BLaER1 treated with 17β-estradiol and CSF1 and Interleukin-3, amounts not matched to agents 10 nM and 100 nM (cell line): Measurements from ENCODE around the gene FBXO4.
A peak's percentile ranks its signal among the peaks of the same experiment; 100 is the strongest.

Experiments used
- H3K27ac ChIP-seq, 11 experiments: shearing (Covaris generic); formaldehyde crosslinking; 2 replicates each; pipeline ENCODE4 v1.8.1; 2022
- H3K27me3 ChIP-seq, 11 experiments: shearing (Covaris generic); formaldehyde crosslinking; 2 replicates each; pipeline ENCODE4 v1.8.1; 2022
- H3K36me3 ChIP-seq, 11 experiments: shearing (Covaris generic); formaldehyde crosslinking; 2 replicates each; pipeline ENCODE4 v1.8.1; 2022
- H3K4me1 ChIP-seq, 10 experiments: shearing (Covaris generic); formaldehyde crosslinking; 2 replicates each; pipeline ENCODE4 v1.8.1; 2022
- H3K4me2 ChIP-seq, 11 experiments: shearing (Covaris generic); formaldehyde crosslinking; 2 replicates each; pipeline ENCODE4 v1.8.1; 2022
- H3K4me3 ChIP-seq, 10 experiments: shearing (Covaris generic); formaldehyde crosslinking; 2 replicates each; pipeline ENCODE4 v1.8.1; 2022
- H3K9ac ChIP-seq, 11 experiments: shearing (Covaris generic); formaldehyde crosslinking; 2 replicates each; pipeline ENCODE4 v1.8.1; 2022
- H3K9me3 ChIP-seq, 11 experiments: shearing (Covaris generic); formaldehyde crosslinking; replicated peaks in 1 of 11; 2 replicates each; pipeline ENCODE4 v1.8.1; 2022
- H4K20me1 ChIP-seq, 11 experiments: shearing (Covaris generic); formaldehyde crosslinking; 2 replicates each; pipeline ENCODE4 v1.8.1; 2022
- Cebpa-rat ChIP-seq, 11 experiments: shearing (Covaris generic); IDR thresholded peaks; 2 replicates each; pipeline ENCODE4 v1.8.1; 2022

Gene FBXO4

GRCh38 chr5:41891066-41891707 lies 33.9 kb upstream of the FBXO4 start:
- no peaks in the 10 kb centered on the region for H3K36me3 ChIP-seq
- peaks cover 0 to under 1% (median 0%) of the 10 kb centered on the region in 11 experiments; a peak in 4 of 22 replicates for H3K9me3 ChIP-seq
- H3K9ac ChIP-seq, result no peak overlapping the region
- no peaks in the 10 kb centered on the region for H3K27me3 ChIP-seq
- H3K27ac ChIP-seq, result no peak overlapping the region
- no peak overlapping the region for H3K4me2 ChIP-seq
- no peak overlapping the region for H3K4me3 ChIP-seq
- TF ChIP-seq Cebpa-rat (IDR thresholded peaks at IDR 0.05), result no peak
- H4K20me1 ChIP-seq, result no peaks in the 10 kb centered on the region
- peaks cover 0 to 4% (median 0%) of the 10 kb centered on the region in 10 experiments; a peak in 2 of 20 replicates for H3K4me1 ChIP-seq

DNA sequence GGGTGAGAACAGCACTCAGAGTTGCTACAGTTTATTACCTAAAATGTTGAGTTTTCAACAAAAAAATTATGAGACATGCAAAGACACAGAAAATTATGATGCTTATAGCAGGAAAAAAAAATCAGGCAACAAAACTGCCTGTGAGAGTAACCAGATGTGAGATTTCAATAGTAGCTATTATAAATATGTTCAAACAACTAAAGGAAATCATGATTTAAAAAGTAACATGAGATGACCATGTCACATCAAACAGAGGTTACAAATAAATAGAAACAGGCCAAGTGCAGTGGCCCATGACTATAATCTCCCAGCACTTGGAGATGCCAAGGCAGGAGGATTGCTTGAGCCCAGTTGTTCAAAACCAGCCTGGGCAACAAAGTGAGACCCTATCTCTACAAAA lies 33.0 kb upstream of the FBXO4 start:
- no peak overlapping the region for H3K9ac ChIP-seq
- H3K4me3 ChIP-seq, result no peak overlapping the region
- H3K36me3 ChIP-seq, result no peaks in the 10 kb centered on the region
- H3K27ac ChIP-seq, result no peak overlapping the region
- no peaks in the 10 kb centered on the region for H4K20me1 ChIP-seq
- no peak for TF ChIP-seq Cebpa-rat (IDR thresholded peaks at IDR 0.05)
- no peaks in the 10 kb centered on the region for H3K9me3 ChIP-seq
- H3K4me2 ChIP-seq, result no peak overlapping the region
- H3K4me1 ChIP-seq, result peaks cover 0 to 10% (median 0%) of the 10 kb centered on the region in 10 experiments; a peak in 2 of 20 replicates
- no peaks in the 10 kb centered on the region for H3K27me3 ChIP-seq

- no peak overlapping the region for H3K4me3 ChIP-seq
- no peak overlapping the region for H3K4me2 ChIP-seq
- no peak overlapping the region for H3K9ac ChIP-seq
- H4K20me1 ChIP-seq, result no peaks in the 10 kb centered on the region
- H3K4me1 ChIP-seq, result peaks cover 0 to 10% (median 0%) of the 10 kb centered on the region in 10 experiments; a peak in 2 of 20 replicates
- H3K27ac ChIP-seq, result no peak overlapping the region
- no peaks in the 10 kb centered on the region for H3K9me3 ChIP-seq
- H3K27me3 ChIP-seq, result no peaks in the 10 kb centered on the region
- no peaks in the 10 kb centered on the region for H3K36me3 ChIP-seq
- TF ChIP-seq Cebpa-rat (IDR thresholded peaks at IDR 0.05), result no peak
Observed at GRCh38 chr5:41893074-41893851, 31.8 kb upstream of the FBXO4 start.

DNA sequence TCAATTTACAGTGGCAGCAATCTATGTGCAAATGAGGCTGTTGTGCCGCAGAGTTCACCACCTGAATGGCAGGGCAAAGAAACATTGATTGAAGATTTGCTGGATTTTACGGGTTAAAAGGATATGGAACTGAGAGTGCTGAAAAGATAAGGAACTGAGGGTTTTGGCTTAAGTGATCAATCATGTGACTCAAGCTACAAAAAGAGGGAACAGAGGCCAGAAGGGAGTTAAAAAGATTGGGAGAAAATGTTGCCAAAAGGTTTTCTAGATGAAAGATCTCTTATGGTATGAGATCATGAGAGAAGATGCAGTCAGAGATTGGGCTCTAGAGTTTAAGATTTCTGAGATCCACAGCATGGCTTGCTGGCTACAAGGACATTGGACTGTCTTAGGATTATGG lies 28.9 kb upstream of the FBXO4 start:
- no peak overlapping the region for H3K4me3 ChIP-seq
- no peak overlapping the region for H3K9ac ChIP-seq
- no peaks in the 10 kb centered on the region for H3K27me3 ChIP-seq
- H3K4me1 ChIP-seq, result peaks cover 0 to 10% (median 0%) of the 10 kb centered on the region in 10 experiments; a peak in 2 of 20 replicates
- no peaks in the 10 kb centered on the region for H4K20me1 ChIP-seq
- H3K4me2 ChIP-seq, result peak overlapping the region in 2 of 11 experiments; percentile 13 to 65; a peak in 2 of 22 replicates
- H3K27ac ChIP-seq, result no peak overlapping the region; a peak in 1 of 22 replicates
- no peaks in the 10 kb centered on the region for H3K9me3 ChIP-seq
- TF ChIP-seq Cebpa-rat (IDR thresholded peaks at IDR 0.05), result no peak
- H3K36me3 ChIP-seq, result no peaks in the 10 kb centered on the region

- Histone ChIP-seq H3K27ac (peak overlapping the region; percentile 50 to 99 (median 89)), H3K4me3 (peak overlapping the region; percentile 73 to 98 (median 80)), H3K9ac (peak overlapping the region; percentile 56 to 98 (median 74)), H3K36me3 (peaks cover 6 to 28% (median 12%) of the 10 kb centered on the region in 11 experiments; a peak in 21 of 22 replicates), H3K4me1 (peaks cover 17 to 42% (median 32%) of the 10 kb centered on the region in 10 experiments), H3K27me3 (no peaks in the 10 kb centered on the region), H3K4me2 (peak overlapping the region; percentile 67 to 88 (median 75)), H4K20me1 (peaks cover 0 to 20% (median 0%) of the 10 kb centered on the region in 11 experiments; a peak in 6 of 22 replicates), H3K9me3 (no peaks in the 10 kb centered on the region)
- TF ChIP-seq Cebpa-rat (IDR thresholded peaks at IDR 0.05), result no peak
Observed at GRCh38 chr5:41903382-41903891, 21.6 kb upstream of the FBXO4 start.

GRCh38 chr5:41903892-41904799 lies 20.9 kb upstream of the FBXO4 start, which contains the start of gene RIMOC1:
RIMOC1 (plus strand) TSS chr5:41904344; CDS start chr5:41904368, 24 bp downstream.
- no peaks in the 10 kb centered on the region for H3K9me3 ChIP-seq
- H3K27ac ChIP-seq, result peak within 1 kb of the TSS; percentile 83 to 99 (median 90)
- peaks cover 13 to 35% (median 19%) of the 10 kb centered on the region in 11 experiments; a peak in 21 of 22 replicates for H3K36me3 ChIP-seq
- H3K27me3 ChIP-seq, result no peaks in the 10 kb centered on the region
- no peak for TF ChIP-seq Cebpa-rat (IDR thresholded peaks at IDR 0.05)
- H3K9ac ChIP-seq, result peak within 1 kb of the TSS; percentile 88 to 100 (median 93)
- H4K20me1 ChIP-seq, result peaks cover 0 to 27% (median 0%) of the 10 kb centered on the region in 11 experiments; a peak in 6 of 22 replicates
- H3K4me2 ChIP-seq, result peak within 1 kb of the TSS; percentile 74 to 98 (median 86)
- peaks cover 18 to 49% (median 34%) of the 10 kb centered on the region in 10 experiments for H3K4me1 ChIP-seq
- H3K4me3 ChIP-seq, result peak within 1 kb of the TSS; percentile 73 to 98 (median 80)

DNA sequence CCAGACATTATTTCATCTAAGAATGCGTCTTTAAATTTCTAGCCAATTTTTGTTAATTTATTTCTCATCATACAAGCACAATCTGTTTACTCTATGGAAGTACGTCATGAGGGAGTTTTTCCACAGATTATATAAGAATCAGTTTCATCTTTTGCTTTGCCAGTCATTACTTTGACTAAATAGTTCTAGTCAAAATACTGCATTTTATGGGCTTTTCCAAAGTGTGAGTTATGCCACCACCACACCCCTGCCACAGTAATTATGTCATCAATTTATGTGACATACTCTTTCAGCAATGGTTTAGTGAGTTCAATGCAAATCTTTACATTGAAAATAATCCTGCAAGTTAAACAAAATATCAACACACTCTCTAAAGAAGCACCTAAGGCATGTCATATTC lies 18.9 kb upstream of the FBXO4 start:
- peaks cover 0 to 27% (median 0%) of the 10 kb centered on the region in 11 experiments; a peak in 6 of 22 replicates for H4K20me1 ChIP-seq
- no peak overlapping the region for H3K27ac ChIP-seq
- no peaks in the 10 kb centered on the region for H3K27me3 ChIP-seq
- peaks cover 29 to 55% (median 39%) of the 10 kb centered on the region in 11 experiments for H3K36me3 ChIP-seq
- no peak overlapping the region for H3K4me3 ChIP-seq
- H3K4me1 ChIP-seq, result peaks cover 18 to 49% (median 34%) of the 10 kb centered on the region in 10 experiments
- TF ChIP-seq Cebpa-rat (IDR thresholded peaks at IDR 0.05), result no peak
- peak overlapping the region in 1 of 11 experiments; percentile 54; a peak in 1 of 22 replicates for H3K9ac ChIP-seq
- H3K9me3 ChIP-seq, result no peaks in the 10 kb centered on the region
- H3K4me2 ChIP-seq, result peak overlapping the region in 5 of 11 experiments; percentile 7 to 98 (median 90); a peak in 7 of 22 replicates
